ENCODE data around the gene FTCD. TPM values are rescaled to one million over a fixed set of nuclear protein-coding genes. Genes with fewer than 3 reads are reported as not detected.
"Not testable (repeated sequence)": the region's sequence is repeated elsewhere in the genome, so short reads cannot be mapped to it uniquely, and the experiment has no call there.

FTCD gene
- total RNA-seq = under 1 TPM; 0.52 to 0.85 TPM

- no peak for DNase-seq
- H3K9me3 Mint-ChIP-seq = no peaks in the 10 kb centered on the region
- TF ChIP-seq CTCF (IDR thresholded peaks at IDR 0.05) = no peak
- intact Hi-C loops (cut with micrococcal nuclease) = no loop called here
- POLR2A ChIA-PET = no interaction called here
- H3K27me3 Mint-ChIP-seq = no peaks in the 10 kb centered on the region
- H3K4me3 Mint-ChIP-seq = no peak within 1 kb of the TSS
- CTCF ChIA-PET = no interaction called here
- no peak for ATAC-seq
- peaks cover 1% of the 10 kb centered on the region for H3K36me3 Mint-ChIP-seq (ENCODE audit: low read depth)
- H3K4me1 Mint-ChIP-seq (ENCODE audit: low read depth) = no peaks in the 10 kb centered on the region
- no peak within 1 kb of the TSS for H3K27ac Mint-ChIP-seq
Measured at GRCh38 chr21:46155514-46156377, at the start of gene FTCD. Gene FTCD (minus strand): TSS chr21:46155579. CDS start chr21:46155523, 56 bp downstream.

- POLR2A ChIA-PET = no interaction called here
- TF ChIP-seq CTCF (IDR thresholded peaks at IDR 0.05) = no peak
- intact Hi-C loops (cut with micrococcal nuclease) = no loop called here
- H3K4me1 Mint-ChIP-seq (ENCODE audit: low read depth) = no peaks in the 10 kb centered on the region
- no peak for ATAC-seq
- H3K27me3 Mint-ChIP-seq = no peaks in the 10 kb centered on the region
- peaks cover under 1% of the 10 kb centered on the region for H3K36me3 Mint-ChIP-seq (ENCODE audit: low read depth)
- H3K27ac Mint-ChIP-seq = no peak overlapping the region
- CTCF ChIA-PET = no interaction called here
- no peak overlapping the region for H3K4me3 Mint-ChIP-seq
- H3K9me3 Mint-ChIP-seq = no peaks in the 10 kb centered on the region
- DNase-seq = no peak
Measured at GRCh38 chr21:46205166-46205565, 49.8 kb upstream of the FTCD start.

GRCh38 chr21:46203203-46203600 lies 47.8 kb upstream of the FTCD start:
- H3K27me3 Mint-ChIP-seq = no peaks in the 10 kb centered on the region
- ATAC-seq = no peak
- no peaks in the 10 kb centered on the region for H3K9me3 Mint-ChIP-seq
- intact Hi-C loops (cut with micrococcal nuclease) = no loop called here
- no peaks in the 10 kb centered on the region for H3K4me1 Mint-ChIP-seq (ENCODE audit: low read depth)
- no peak overlapping the region for H3K4me3 Mint-ChIP-seq
- ChIA-PET CTCF (no interaction called here), POLR2A (interaction anchor here (0.7 kb wide), 1 partner anchor 12 kb away, joined by 3 read pairs; no protein-coding TSS in a partner anchor)
- no peak for TF ChIP-seq CTCF (IDR thresholded peaks at IDR 0.05)
- no peak for DNase-seq
- H3K36me3 Mint-ChIP-seq (ENCODE audit: low read depth) = peaks cover 15% of the 10 kb centered on the region
- H3K27ac Mint-ChIP-seq = peak overlapping the region; percentile 18

- H3K4me3 Mint-ChIP-seq = no peak overlapping the region
- intact Hi-C loops (cut with micrococcal nuclease) = no loop called here
- H3K36me3 Mint-ChIP-seq (ENCODE audit: low read depth) = peaks cover 15% of the 10 kb centered on the region
- TF ChIP-seq CTCF (IDR thresholded peaks at IDR 0.05) = no peak
- no peaks in the 10 kb centered on the region for H3K4me1 Mint-ChIP-seq (ENCODE audit: low read depth)
- no peaks in the 10 kb centered on the region for H3K9me3 Mint-ChIP-seq
- CTCF ChIA-PET = no interaction called here
- peak overlapping the region; percentile 18 for H3K27ac Mint-ChIP-seq
- no peaks in the 10 kb centered on the region for H3K27me3 Mint-ChIP-seq
- ATAC-seq = no peak
- POLR2A ChIA-PET = interaction anchor here (0.7 kb wide), 1 partner anchor 13 kb away, joined by 3 read pairs; no protein-coding TSS in a partner anchor
- DNase-seq = no peak
Measured at GRCh38 chr21:46202592-46203202, 47.3 kb upstream of the FTCD start.

GRCh38 chr21:46200877-46201803 lies 45.8 kb upstream of the FTCD start:
- H3K4me1 Mint-ChIP-seq (ENCODE audit: low read depth); DNase-seq; H3K27ac Mint-ChIP-seq; H3K27me3 Mint-ChIP-seq; POLR2A ChIA-PET; H3K4me3 Mint-ChIP-seq; ATAC-seq; intact Hi-C loops (cut with micrococcal nuclease); H3K9me3 Mint-ChIP-seq: not testable (repeated sequence)
- H3K36me3 Mint-ChIP-seq (ENCODE audit: low read depth) = peaks cover 15% of the 10 kb centered on the region
- CTCF ChIA-PET = interaction anchor here (0.9 kb wide), 1 partner anchor 57 kb away, joined by 3 read pairs; no protein-coding TSS in a partner anchor

All from activated CD8-positive, alpha-beta T cell treated with anti-CD3 and anti-CD28 coated beads for 36 hours (primary cell).